Adipocyte (in vitro differentiated cells): Measurements from ENCODE around the gene SREBF2.

Source experiments
- DNase-seq: peaks from one replicate; pipeline ENCODE4 v3.0.0-alpha.2; 2015; ENCODE audit warnings: low read depth
- H3K27me3 ChIP-seq: replicated peaks from 2 replicates; pipeline ENCODE4 v1.7.0; 2013; ENCODE audit warnings: mild to moderate bottlenecking, low read length, moderate library complexity; ENCODE audit not compliant: control insufficient read depth, insufficient read depth
- H3K36me3 ChIP-seq: 2 replicates; pipeline ENCODE4 v1.7.0; 2013; ENCODE audit warnings: low read length, mild to moderate bottlenecking, moderate library complexity; ENCODE audit not compliant: control insufficient read depth, insufficient read depth, severe bottlenecking
- H3K4me1 ChIP-seq: 2 replicates; pipeline ENCODE4 v1.7.0; 2013; ENCODE audit warnings: mild to moderate bottlenecking, low read length, moderate library complexity; ENCODE audit not compliant: control insufficient read depth, insufficient read depth
- H3K4me3 ChIP-seq: 2 replicates; pipeline ENCODE4 v1.7.0; 2013; ENCODE audit warnings: mild to moderate bottlenecking, low read length, moderate library complexity
- H3K9ac ChIP-seq: 2 replicates; pipeline ENCODE4 v1.7.0; 2013; ENCODE audit warnings: mild to moderate bottlenecking, low read length, moderate library complexity
- H3K9me3 ChIP-seq: 2 replicates; pipeline ENCODE4 v1.7.0; 2013; ENCODE audit warnings: mild to moderate bottlenecking, low read length, moderate library complexity; ENCODE audit not compliant: control insufficient read depth

The SREBF2 gene

DNA sequence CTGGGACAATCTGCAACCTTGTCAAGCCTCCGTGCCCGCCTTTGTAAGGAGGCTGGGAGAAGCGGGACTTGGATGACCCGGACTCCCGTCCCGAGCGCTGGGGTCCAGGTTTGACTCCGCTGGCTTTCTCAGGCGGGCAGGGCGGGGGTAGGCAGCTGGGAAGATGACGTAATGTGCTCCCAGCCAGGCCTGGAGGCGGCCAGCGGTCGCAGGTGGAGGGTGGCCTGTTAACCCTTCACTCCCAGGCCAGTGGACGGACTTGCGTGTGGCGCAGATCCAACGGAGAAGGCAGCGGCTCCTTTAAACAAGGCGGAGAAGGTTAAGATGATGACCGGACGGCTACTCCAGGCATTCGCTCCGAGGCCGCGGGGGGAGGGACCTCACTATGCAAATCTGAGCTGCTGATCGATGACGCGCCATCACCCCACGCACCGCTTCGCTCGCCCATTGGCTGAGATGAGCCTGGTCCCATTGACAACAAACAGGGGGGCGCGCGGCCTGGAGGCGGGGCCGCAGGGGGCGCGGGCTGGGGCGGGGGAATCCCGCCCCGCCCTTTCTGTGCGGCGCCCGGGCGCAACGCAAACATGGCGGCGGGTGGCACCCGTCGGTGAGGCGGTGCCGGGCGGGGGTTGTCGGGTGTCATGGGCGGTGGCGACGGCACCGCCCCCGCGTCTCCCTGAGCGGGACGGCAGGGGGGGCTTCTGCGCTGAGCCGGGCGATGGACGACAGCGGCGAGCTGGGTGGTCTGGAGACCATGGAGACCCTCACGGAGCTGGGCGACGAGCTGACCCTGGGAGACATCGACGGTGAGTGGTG, at the start of gene SREBF2:
SREBF2 (plus strand) TSS at position 553 of the 816 bp plus-strand sequence; CDS start at position 719, 166 bp downstream.
- H3K36me3 ChIP-seq, result peaks cover 13% of the 10 kb centered on the region
- H3K4me3 ChIP-seq, result peak within 1 kb of the TSS; percentile 89
- no peaks in the 10 kb centered on the region for H3K27me3 ChIP-seq
- H3K9ac ChIP-seq, result peak within 1 kb of the TSS; percentile 90
- DNase-seq, result peak; percentile 100
- H3K4me1 ChIP-seq, result peaks cover 14% of the 10 kb centered on the region
- H3K9me3 ChIP-seq, result no peaks in the 10 kb centered on the region

DNA sequence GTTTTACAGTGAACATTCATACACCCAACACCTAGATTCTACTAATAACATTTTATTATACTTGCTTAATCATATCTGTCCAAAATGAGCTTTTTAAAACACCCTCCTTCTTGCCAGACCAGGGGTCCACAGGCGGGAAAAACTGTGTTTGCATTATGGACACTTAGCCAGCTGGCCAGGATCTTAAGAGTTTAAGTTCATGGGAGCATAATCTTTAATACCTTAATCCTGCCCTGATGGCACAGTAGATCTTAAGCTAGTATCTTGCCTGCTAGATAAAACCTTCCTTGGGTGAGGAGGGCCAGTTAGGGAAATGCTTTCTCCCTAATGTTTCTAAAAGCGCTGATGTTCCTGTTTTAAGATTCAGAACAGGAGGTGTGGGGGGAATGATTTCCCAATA, 45.6 kb upstream of the SREBF2 start:
- Histone ChIP-seq H3K4me3 (no peak overlapping the region), H3K27me3 (no peaks in the 10 kb centered on the region), H3K36me3 (no peaks in the 10 kb centered on the region), H3K9me3 (no peaks in the 10 kb centered on the region), H3K4me1 (peaks cover 16% of the 10 kb centered on the region), H3K9ac (no peak overlapping the region)
- DNase-seq, result no peak

DNA sequence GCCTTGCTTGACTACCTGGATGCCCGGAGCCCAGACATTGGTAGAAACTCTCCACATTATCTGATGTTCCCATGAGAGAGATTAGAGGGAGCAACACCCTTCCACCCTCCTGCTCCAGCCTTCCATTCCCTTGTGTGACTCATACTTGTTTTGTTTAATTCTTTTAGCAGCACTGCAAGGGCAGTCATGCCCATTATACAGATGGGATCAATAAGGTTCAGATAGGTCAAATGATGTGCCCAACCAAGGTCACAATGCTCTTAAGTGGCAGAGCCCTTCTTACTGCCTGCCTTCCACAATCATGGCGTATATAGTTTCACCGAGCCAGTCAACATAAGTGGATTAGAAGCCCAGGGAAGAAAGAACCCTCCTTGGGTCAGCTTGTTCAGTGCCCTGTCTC, 39.0 kb upstream of the SREBF2 start:
- Histone ChIP-seq H3K4me1 (no peaks in the 10 kb centered on the region), H3K36me3 (no peaks in the 10 kb centered on the region), H3K9ac (no peak overlapping the region), H3K27me3 (no peaks in the 10 kb centered on the region), H3K9me3 (no peaks in the 10 kb centered on the region), H3K4me3 (no peak overlapping the region)
- DNase-seq, result no peak

DNA sequence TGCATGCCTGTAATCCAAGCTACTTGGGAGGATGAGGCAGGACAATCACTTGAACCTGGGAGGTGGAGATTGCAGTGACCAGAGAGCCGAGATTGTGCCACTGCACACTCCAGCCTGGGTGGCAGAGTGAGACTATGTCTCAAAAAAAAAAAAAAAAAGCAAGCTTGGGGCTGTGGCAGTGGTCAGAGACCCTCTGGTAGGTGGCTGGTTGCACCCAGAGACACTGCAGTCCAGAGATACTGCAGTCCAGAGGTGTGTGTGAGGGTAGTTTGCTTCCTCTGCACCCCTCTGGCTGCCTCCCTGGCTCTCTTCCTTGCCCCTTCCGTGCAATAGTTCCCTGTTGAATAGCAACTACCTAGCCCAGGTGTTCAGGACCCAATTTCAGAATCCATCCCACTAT, 34.2 kb upstream of the SREBF2 start:
- peaks cover 25% of the 10 kb centered on the region for H3K4me1 ChIP-seq
- H3K9me3 ChIP-seq, result no peaks in the 10 kb centered on the region
- H3K36me3 ChIP-seq, result no peaks in the 10 kb centered on the region
- no peak overlapping the region for H3K4me3 ChIP-seq
- no peak for DNase-seq
- no peak overlapping the region for H3K9ac ChIP-seq
- H3K27me3 ChIP-seq, result no peaks in the 10 kb centered on the region

DNA sequence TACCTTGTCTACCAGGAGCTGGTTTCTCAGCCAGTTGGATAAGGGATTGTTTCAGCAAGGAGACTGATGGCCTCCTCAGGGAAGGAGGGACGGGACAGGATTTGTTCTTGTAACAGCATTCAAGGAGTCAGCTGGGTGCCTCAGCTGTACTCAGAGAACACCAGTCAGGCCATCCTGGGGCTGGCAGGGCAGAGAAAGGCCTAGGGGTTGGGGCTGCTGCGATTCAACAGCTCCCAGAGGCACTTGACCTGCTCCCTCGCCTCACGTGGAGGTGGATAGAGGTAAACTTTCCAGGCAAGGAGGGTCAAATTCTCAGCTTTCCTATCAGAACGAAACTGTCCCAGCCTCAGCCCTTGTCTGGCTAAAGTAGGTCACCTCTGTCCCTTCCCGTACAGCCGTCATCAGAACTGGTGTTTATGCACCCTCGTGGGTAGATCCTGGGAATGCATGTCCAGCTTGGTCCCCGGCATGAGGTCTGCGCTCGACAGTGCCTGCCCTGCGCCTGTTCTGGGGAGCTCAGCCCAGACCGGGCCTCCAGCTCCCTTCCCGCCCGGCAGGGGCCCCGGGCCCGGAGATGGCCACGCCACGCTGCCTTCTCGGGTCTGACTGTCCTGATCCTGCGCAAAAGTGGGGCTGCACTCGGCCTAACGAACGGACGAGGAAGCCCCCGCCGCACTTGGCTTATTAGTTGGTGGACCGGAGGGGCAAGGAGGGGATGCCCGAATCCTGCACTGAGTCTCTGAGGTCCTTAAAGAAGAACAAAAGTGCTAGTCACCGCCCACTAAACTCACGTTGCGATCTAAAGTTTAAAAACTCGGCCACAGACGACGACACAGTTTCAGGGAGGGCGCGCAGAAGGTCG, 33.2 kb upstream of the SREBF2 start:
- DNase-seq, result peak; percentile 28
- Histone ChIP-seq H3K9me3 (no peaks in the 10 kb centered on the region), H3K4me3 (peak overlapping the region; percentile 90), H3K36me3 (no peaks in the 10 kb centered on the region), H3K4me1 (peaks cover 25% of the 10 kb centered on the region), H3K9ac (peak overlapping the region; percentile 90), H3K27me3 (no peaks in the 10 kb centered on the region)

DNA sequence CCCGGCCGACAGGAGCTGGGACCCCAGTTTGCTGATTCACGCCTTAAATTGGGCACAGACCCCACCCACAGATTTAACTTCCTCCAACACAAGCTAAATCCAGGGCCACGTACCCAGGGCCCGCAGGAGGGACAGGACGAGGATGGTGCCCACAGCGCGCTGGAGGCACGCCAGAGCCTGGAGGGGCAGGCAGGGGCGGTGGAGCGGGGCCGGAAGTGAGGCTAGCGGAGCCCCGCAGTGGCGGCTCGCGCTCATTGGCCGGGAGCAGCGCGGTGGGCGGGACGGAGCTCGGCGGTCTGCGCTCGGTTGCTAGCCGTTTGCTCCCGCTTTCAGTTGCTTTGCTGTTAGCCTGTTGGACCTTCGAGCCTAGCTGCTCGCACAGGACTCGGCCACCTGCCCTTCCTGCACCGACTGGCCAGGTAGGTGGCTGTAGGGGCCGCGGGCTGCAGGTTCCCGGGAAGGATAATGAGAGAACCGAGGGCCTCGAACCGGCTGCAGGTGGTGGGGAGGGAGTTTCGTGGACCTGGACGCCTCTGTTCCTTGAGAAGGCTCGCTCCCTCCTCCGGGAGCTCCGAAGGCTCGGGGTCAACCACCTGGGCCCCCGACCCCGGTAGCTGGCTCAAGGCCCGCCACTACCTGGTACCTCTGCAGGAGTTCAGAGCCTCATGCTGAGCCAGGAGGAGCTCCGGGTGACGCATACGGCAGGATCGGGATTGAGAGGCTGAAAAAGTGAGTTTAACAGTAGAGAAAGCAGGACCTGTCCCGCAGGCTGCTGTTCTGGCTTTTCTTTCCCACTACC, 32.4 kb upstream of the SREBF2 start, which contains the start of gene CCDC134:
CCDC134 (plus strand) TSS at position 332 of the 799 bp plus-strand sequence. CDS start 8,212 bp downstream, outside the sequence.
- Histone ChIP-seq H3K36me3 (no peaks in the 10 kb centered on the region), H3K9me3 (no peaks in the 10 kb centered on the region), H3K9ac (peak within 1 kb of the TSS; percentile 90), H3K27me3 (no peaks in the 10 kb centered on the region), H3K4me1 (peaks cover 25% of the 10 kb centered on the region), H3K4me3 (peak within 1 kb of the TSS; percentile 90)
- peak; percentile 95 for DNase-seq

DNA sequence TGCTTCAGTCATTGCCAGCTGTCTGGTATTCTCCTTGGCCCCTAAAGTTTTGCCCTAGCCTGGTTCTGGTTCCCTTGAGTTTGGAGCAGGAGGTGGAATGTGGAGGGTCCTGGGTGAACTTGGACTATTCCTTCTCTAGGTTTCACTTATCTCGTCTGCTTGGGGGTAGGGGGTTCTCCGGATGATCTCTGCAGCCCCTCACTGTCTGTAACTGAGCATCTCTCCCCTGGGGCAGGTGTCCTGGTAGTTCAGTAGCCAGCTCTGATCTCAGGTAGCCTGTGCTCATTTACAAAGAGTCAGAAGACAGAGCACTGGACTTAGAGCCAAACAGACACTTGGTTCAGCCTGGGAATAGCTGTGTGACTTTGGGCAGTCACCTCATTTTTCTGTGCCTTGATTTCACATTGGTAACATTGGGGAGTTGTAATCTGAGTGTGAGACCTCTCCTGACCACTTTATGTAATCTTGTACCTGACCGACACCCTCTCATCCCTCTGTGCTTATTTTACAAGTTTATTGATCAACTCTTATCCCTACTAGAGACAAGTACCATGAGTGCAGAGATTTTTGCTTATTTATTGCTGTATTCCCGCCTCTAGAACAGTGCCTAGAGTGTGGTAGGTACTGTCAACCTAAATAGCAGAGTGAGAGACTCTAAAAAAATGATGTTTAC, 31.6 kb upstream of the SREBF2 start:
- H3K27me3 ChIP-seq, result no peaks in the 10 kb centered on the region
- peak overlapping the region; percentile 90 for H3K9ac ChIP-seq
- no peaks in the 10 kb centered on the region for H3K9me3 ChIP-seq
- no peaks in the 10 kb centered on the region for H3K36me3 ChIP-seq
- H3K4me3 ChIP-seq, result peak overlapping the region; percentile 90
- no peak for DNase-seq
- peaks cover 25% of the 10 kb centered on the region for H3K4me1 ChIP-seq

DNA sequence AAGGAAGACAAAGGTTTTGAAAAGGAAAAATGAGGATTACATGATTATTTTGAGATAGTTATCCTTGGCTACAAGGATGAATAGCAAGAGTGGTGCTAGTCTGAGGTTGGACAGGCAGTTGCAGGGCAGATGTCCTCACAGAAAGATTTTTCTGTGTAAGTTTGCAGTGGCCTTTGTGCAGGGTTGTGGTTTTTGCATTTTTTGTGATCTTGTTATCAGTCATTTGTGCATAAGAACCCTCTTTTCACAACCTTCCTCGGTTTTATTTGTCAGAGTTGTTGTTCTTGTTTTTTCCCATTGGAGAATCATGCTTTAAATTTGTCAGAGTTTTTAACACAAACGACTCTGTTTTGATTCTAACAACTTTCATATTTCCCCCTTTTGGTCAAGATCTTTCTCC, 31.0 kb upstream of the SREBF2 start:
- Histone ChIP-seq H3K36me3 (no peaks in the 10 kb centered on the region), H3K4me1 (peaks cover 25% of the 10 kb centered on the region), H3K4me3 (peak overlapping the region; percentile 90), H3K27me3 (no peaks in the 10 kb centered on the region), H3K9ac (no peak overlapping the region), H3K9me3 (no peaks in the 10 kb centered on the region)
- DNase-seq, result peak; percentile 4

DNA sequence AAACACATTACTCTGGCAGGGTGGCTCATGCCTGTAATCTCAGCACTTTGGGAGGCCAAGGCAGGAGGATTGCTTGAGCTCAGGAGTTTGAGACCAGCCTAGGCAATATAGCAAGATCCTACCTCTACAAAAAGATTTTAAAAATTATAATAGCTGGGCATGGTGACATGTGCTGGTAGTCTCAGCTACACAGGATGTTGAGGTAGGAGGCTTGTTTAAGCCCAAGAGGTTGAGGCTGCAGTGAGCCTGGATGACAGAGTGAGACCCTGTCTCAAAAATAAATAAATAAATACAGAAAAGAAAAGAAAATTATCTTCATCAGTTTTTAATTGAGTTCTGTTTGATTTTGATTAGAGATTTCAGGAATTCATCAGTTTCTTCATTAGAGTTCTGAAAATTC, 27.3 kb upstream of the SREBF2 start:
- no peak for DNase-seq
- Histone ChIP-seq H3K36me3 (no peaks in the 10 kb centered on the region), H3K9ac (no peak overlapping the region), H3K27me3 (no peaks in the 10 kb centered on the region), H3K4me3 (no peak overlapping the region), H3K4me1 (peaks cover 16% of the 10 kb centered on the region), H3K9me3 (no peaks in the 10 kb centered on the region)

DNA sequence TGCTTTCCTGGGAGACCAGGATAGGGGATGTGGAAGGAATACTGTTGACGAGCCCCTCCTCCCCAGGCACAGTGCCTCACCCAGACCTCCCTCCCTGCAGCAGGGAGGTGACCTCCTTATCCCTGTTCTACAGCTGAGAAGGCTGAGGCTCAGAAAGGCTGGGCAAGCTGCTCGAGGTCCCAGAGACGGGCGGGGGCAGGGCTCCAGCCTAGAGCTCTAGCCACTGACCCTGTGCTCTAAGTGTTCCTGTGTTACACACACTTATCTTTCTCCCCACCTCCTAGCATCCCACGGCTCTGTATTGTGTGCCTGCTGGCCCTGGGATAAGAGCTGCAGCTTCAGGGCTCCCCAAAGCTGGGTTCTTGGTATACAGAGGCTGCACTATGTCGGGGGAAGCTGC, 24.5 kb upstream of the SREBF2 start:
- H3K9ac ChIP-seq, result no peak overlapping the region
- no peak for DNase-seq
- no peaks in the 10 kb centered on the region for H3K27me3 ChIP-seq
- no peaks in the 10 kb centered on the region for H3K4me1 ChIP-seq
- no peaks in the 10 kb centered on the region for H3K9me3 ChIP-seq
- no peak overlapping the region for H3K4me3 ChIP-seq
- H3K36me3 ChIP-seq, result no peaks in the 10 kb centered on the region
